ENCODE measurements around the gene A4GALT.

Gene A4GALT

DNA sequence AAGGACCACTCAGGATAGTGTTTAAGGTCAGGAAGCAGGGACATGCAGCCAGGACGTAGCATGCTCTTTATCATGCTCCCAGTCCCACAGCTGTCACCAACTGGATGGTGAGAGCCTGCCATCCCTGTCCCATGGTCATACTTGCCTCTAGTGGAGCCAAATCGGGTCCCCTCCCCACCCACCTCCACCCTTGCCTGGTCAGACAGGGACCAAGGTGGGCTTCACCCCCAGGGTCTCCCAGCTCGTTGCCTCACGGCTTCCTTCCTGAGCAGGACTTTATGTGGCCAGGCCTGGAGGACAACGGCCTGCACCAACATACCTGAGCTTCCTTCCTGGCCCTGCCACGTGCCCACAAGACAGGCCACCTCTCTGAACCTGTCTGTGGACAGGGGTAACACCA lies 19.8 kb downstream of the A4GALT start:
- no peaks in the 10 kb centered on the region for H3K9me3 ChIP-seq (ENCODE audit: control insufficient read depth, insufficient read depth, low read length)
- no peak overlapping the region for H3K9ac ChIP-seq (ENCODE audit: low read depth, low read length)
- H3K4me1 ChIP-seq (ENCODE audit: insufficient read depth, low read length): peaks cover 25% of the 10 kb centered on the region
- H3K36me3 ChIP-seq (ENCODE audit: insufficient read depth, low read length): no peaks in the 10 kb centered on the region

GRCh38 chr22:42700355-42700754 lies 20.3 kb downstream of the A4GALT start:
- Histone ChIP-seq H3K9me3 (ENCODE audit: control insufficient read depth, insufficient read depth, low read length) (no peaks in the 10 kb centered on the region), H3K9ac (ENCODE audit: low read depth, low read length) (no peak overlapping the region), H3K4me1 (ENCODE audit: insufficient read depth, low read length) (peaks cover 25% of the 10 kb centered on the region), H3K36me3 (ENCODE audit: insufficient read depth, low read length) (no peaks in the 10 kb centered on the region)

DNA sequence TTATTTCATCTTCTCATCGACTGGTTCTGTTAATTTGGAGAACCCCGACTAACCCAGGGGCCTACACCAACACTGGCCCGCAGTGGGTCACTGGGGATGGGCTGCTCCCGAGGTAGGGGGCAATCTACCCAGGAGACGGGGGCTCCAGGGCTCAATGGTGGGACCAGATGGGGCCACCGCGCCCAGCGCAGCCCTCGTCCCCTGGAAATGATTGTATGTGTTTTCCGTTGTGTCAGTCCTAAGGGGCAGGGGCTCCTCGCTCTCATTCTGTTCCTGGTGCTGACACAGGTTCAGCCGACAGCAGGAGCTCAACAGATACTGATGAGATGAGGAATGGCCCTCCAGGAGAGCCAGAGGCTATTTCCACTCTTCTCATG lies 20.7 kb downstream of the A4GALT start:
- Histone ChIP-seq H3K4me1 (ENCODE audit: insufficient read depth, low read length) (peaks cover 25% of the 10 kb centered on the region), H3K9ac (ENCODE audit: low read depth, low read length) (no peak overlapping the region), H3K9me3 (ENCODE audit: control insufficient read depth, insufficient read depth, low read length) (no peaks in the 10 kb centered on the region), H3K36me3 (ENCODE audit: insufficient read depth, low read length) (no peaks in the 10 kb centered on the region)

DNA sequence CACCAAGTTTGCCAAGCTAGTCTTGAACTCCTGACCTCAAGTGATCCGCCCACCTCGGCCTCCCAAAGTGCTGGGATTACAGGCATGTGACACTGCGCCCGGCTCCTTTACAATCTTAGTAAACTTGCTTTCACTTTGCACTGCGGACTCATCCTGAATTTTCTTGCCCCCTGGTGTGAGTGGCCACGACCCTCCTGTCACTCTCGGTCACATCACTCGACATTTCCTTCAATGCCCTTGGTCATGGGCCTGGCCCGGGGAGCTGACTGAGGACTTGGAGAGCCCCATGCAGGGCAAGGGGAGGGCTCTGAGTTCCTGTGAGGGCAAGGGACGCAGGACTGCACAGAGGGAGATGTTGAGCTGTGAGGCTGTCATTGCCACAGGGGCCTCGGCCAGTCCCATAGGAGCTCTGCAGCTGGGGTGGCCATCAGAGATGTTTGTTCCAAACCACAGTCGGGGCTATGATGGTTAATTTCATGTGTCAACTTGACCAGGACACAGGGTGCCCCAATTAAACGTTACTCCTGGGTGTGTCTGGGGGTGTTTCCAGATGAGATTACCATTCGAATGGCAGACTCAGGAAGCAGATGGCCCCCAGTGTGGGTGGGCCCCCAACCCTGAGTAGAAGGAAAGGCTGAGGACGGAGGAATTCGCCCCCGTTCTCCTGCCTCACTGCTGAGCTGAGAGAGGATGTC lies 21.2 kb downstream of the A4GALT start:
- no peak overlapping the region for H3K9ac ChIP-seq (ENCODE audit: low read depth, low read length)
- H3K9me3 ChIP-seq (ENCODE audit: control insufficient read depth, insufficient read depth, low read length): no peaks in the 10 kb centered on the region
- H3K36me3 ChIP-seq (ENCODE audit: insufficient read depth, low read length): no peaks in the 10 kb centered on the region
- H3K4me1 ChIP-seq (ENCODE audit: insufficient read depth, low read length): peaks cover 25% of the 10 kb centered on the region

DNA sequence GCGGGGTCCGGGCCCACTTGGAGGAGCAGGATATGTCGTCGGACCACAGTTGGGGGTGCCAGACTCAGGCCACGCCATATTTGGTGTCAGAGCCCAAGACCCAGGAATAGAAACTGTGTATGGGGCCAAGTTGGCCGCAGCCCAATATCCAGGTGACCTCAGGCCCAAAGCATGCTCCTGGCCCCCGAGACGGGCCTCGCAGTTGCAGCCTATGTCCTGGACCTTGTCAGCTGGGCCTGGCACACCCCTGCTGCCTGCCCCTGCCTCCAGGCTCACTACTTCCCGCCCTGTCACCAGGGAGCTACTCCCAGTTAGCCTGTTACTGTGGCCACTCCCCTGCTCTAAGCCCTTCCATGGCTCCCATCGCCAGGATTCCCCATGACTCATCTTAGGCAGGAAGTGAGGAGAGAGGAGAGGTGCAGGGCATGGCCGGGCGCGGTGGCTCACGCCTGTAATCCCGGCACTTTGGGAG lies 23.1 kb downstream of the A4GALT start:
- H3K9me3 ChIP-seq (ENCODE audit: control insufficient read depth, insufficient read depth, low read length): no peaks in the 10 kb centered on the region
- no peak overlapping the region for H3K9ac ChIP-seq (ENCODE audit: low read depth, low read length)
- no peaks in the 10 kb centered on the region; the same call in 1 of the 2 replicates for H3K36me3 ChIP-seq (ENCODE audit: insufficient read depth, low read length)
- H3K4me1 ChIP-seq (ENCODE audit: insufficient read depth, low read length): peaks cover 25% of the 10 kb centered on the region

DNA sequence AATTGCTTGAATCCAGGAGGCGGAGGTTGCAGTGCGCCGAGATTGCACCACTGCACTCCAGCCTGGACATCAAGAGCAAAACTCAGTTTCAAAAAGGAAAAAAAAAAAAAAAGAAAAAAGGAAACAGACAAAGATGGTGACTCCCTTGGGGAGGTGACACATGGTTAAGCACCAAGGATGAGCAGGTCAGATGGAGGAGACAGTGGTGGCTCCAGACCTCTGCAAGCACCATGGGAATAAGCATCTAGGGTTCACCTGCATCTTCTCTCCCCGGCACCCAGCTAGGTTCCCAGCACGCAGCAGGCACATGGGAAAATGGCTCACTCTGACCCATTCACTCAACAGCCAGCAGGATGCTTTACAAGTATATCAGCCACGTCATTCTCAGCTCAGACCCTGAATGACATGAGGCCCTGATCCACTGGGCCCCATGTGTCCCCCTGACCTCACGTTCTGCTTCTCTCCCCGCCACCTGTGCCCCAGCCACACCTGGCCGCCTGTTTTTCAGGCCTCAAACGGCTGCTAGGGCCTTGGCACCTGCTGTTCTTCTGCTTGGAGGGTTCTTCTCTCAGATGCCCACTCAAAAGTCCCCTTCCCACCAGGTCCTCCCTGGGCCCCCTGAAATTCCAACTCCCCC lies 24.2 kb downstream of the A4GALT start:
- Histone ChIP-seq H3K4me1 (ENCODE audit: insufficient read depth, low read length) (peaks cover 25% of the 10 kb centered on the region), H3K36me3 (ENCODE audit: insufficient read depth, low read length) (no peaks in the 10 kb centered on the region; the same call in 1 of the 2 replicates), H3K9me3 (ENCODE audit: control insufficient read depth, insufficient read depth, low read length) (no peaks in the 10 kb centered on the region), H3K9ac (ENCODE audit: low read depth, low read length) (no peak overlapping the region)

DNA sequence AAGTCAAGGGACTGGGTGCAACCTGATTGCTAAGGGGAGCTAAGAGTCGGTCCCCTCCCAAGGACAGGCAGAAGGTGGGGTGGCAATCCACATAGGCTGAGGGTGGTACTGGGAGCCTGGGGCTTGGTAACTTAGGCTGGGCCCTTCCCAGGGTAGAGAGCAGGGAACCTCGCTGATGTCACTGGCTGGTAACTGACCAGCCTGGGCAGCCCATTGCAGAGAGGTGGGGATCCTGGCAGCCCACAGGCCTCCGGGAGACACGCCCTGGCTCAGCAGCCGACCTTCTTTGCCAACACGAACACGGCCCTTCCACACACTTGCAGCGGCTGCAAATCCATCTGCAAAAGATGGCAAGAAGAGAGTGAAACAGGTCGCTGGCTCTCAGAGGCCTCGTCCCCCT lies 25.4 kb downstream of the A4GALT start:
- H3K9ac ChIP-seq (ENCODE audit: low read depth, low read length): no peak overlapping the region
- H3K9me3 ChIP-seq (ENCODE audit: control insufficient read depth, insufficient read depth, low read length): no peaks in the 10 kb centered on the region
- H3K4me1 ChIP-seq (ENCODE audit: insufficient read depth, low read length): peaks cover 25% of the 10 kb centered on the region
- no peaks in the 10 kb centered on the region; the same call in 1 of the 2 replicates for H3K36me3 ChIP-seq (ENCODE audit: insufficient read depth, low read length)

- Histone ChIP-seq H3K36me3 (ENCODE audit: insufficient read depth, low read length) (no peaks in the 10 kb centered on the region; the same call in none of the 2 replicates), H3K4me1 (ENCODE audit: insufficient read depth, low read length) (peaks cover 12% of the 10 kb centered on the region), H3K9ac (ENCODE audit: low read depth, low read length) (no peak overlapping the region), H3K9me3 (ENCODE audit: control insufficient read depth, insufficient read depth, low read length) (no peaks in the 10 kb centered on the region)
Measured at GRCh38 chr22:42693763-42694683, 26.6 kb downstream of the A4GALT start.

- H3K9me3 ChIP-seq (ENCODE audit: control insufficient read depth, insufficient read depth, low read length): no peaks in the 10 kb centered on the region
- no peaks in the 10 kb centered on the region; the same call in none of the 2 replicates for H3K36me3 ChIP-seq (ENCODE audit: insufficient read depth, low read length)
- H3K4me1 ChIP-seq (ENCODE audit: insufficient read depth, low read length): peaks cover 11% of the 10 kb centered on the region
- H3K9ac ChIP-seq (ENCODE audit: low read depth, low read length): no peak overlapping the region
Measured at GRCh38 chr22:42693055-42693762, 27.5 kb downstream of the A4GALT start.

DNA sequence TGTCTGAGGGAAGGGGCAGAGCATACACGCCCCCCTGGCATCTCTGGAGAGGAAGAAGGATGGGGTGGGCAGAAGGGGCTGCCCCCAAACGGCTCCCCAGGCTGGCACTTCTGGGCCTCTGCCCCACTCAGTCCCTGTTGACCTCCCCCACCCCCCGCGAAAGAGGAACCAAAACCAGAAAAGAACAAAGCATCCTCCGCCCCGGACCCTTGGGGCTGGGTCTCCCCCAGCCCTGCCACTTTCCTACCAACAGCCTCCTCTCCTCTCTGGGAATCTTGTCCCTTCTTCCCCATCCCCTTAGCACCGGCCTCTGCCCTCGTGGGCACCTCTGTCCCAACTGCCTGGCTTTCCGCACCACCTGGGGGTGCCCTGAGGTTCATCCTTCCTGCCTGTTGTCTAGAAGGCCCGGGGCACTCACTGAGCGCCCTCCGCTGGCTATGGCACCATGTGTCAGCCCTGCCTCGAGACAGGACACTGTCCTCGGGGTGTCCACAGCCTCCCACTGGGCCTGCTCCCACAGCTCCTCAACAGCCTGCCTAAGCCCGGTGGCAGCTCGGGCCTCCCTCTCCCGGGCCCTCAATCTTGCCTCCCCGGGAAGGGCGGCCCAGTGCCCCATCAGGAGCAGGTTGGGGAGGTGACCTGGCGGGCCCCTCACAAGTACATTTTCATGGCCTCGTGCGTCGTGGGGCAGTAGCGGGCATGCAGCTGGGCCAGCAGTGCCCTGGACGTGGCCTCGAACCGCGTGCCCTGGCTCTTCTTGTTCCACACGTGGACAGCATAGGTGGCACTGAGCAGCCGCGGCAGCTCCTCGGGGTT lies 28.2 kb downstream of the A4GALT start:
- H3K9ac ChIP-seq (ENCODE audit: low read depth, low read length): no peak overlapping the region
- H3K9me3 ChIP-seq (ENCODE audit: control insufficient read depth, insufficient read depth, low read length): no peaks in the 10 kb centered on the region
- H3K36me3 ChIP-seq (ENCODE audit: insufficient read depth, low read length): no peaks in the 10 kb centered on the region; the same call in none of the 2 replicates
- peaks cover 11% of the 10 kb centered on the region; the same call in 1 of the 2 replicates for H3K4me1 ChIP-seq (ENCODE audit: insufficient read depth, low read length)

DNA sequence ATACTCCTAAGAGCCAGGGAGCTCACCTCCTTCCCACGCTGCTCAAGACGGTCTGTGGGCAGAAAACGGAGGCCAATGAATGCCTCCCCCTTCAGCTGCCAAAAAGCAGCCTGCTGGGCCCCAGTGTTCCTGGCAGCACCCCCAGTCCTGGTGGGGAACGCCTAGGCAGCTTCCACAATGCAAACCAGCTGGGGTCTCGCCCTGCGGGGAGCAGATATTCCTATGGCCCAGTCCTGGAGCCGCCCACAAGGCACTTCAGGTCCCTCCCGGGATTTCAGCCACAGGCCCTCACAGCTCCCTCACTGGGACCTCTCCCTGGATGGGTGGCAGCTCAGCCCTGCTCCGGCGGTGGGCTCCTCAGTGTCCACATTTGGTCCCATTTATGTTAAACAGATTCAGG lies 29.2 kb downstream of the A4GALT start:
- H3K4me1 ChIP-seq (ENCODE audit: insufficient read depth, low read length): peaks cover 13% of the 10 kb centered on the region; the same call in 1 of the 2 replicates
- no peak overlapping the region for H3K9ac ChIP-seq (ENCODE audit: low read depth, low read length)
- no peaks in the 10 kb centered on the region; the same call in none of the 2 replicates for H3K36me3 ChIP-seq (ENCODE audit: insufficient read depth, low read length)

GRCh38 chr22:42688241-42689211 lies 32.1 kb downstream of the A4GALT start:
- no peak overlapping the region for H3K9ac ChIP-seq (ENCODE audit: low read depth, low read length)

More for the DNA sequence above, 29.2 kb downstream of the A4GALT start:
- no peaks in the 10 kb centered on the region for H3K9me3 ChIP-seq (ENCODE audit: control insufficient read depth, insufficient read depth, low read length)

More at GRCh38 chr22:42688241-42689211, 32.1 kb downstream of the A4GALT start:
- H3K36me3 ChIP-seq (ENCODE audit: insufficient read depth, low read length): no peaks in the 10 kb centered on the region; the same call in 1 of the 2 replicates
- H3K9me3 ChIP-seq (ENCODE audit: control insufficient read depth, insufficient read depth, low read length): no peaks in the 10 kb centered on the region
- peaks cover 17% of the 10 kb centered on the region; the same call in 1 of the 2 replicates for H3K4me1 ChIP-seq (ENCODE audit: insufficient read depth, low read length)

Data from ES-I3 (cell line).